Trophoblast cell (in vitro differentiated cells and primary cell): ENCODE measurements around the gene RAPGEF2.
A peak's percentile ranks its signal among the peaks of the same experiment; 100 is the strongest.
"Not testable (repeated sequence)": the region's sequence is repeated elsewhere in the genome, so short reads cannot be mapped to it uniquely, and the experiment has no call there.

Source experiments
- DNase-seq, 2 donors: peaks; one replicate each; pipeline ENCODE4 v3.0.0-alpha.2; 2016
- H2AFZ ChIP-seq: 2 replicates; pipeline ENCODE4 v1.6.1; 2013; ENCODE audit warnings: low read length, moderate library complexity, mild to moderate bottlenecking; ENCODE audit not compliant: insufficient read depth, poor library complexity
- H2AK5ac ChIP-seq: 2 replicates; pipeline ENCODE4 v1.6.1; 2013; ENCODE audit warnings: mild to moderate bottlenecking, low read length
- H2BK120ac ChIP-seq: 2 replicates; pipeline ENCODE4 v1.6.1; 2013; ENCODE audit warnings: low read length, mild to moderate bottlenecking, moderate library complexity; ENCODE audit not compliant: insufficient read depth, poor library complexity
- H2BK12ac ChIP-seq: 2 replicates; pipeline ENCODE4 v1.6.1; 2013; ENCODE audit warnings: mild to moderate bottlenecking, low read length, moderate library complexity
- H2BK5ac ChIP-seq: 2 replicates; pipeline ENCODE4 v1.6.1; 2013; ENCODE audit warnings: low read length, low read depth, moderate library complexity, mild to moderate bottlenecking; ENCODE audit not compliant: poor library complexity
- H3K14ac ChIP-seq: 2 replicates; pipeline ENCODE4 v1.6.1; 2013; ENCODE audit warnings: mild to moderate bottlenecking, low read length
- H3K18ac ChIP-seq: 2 replicates; pipeline ENCODE4 v1.6.1; 2013; ENCODE audit warnings: mild to moderate bottlenecking, low read length
- H3K23ac ChIP-seq: 2 replicates; pipeline ENCODE4 v1.6.1; 2013; ENCODE audit warnings: low read length
- H3K27ac ChIP-seq: 2 replicates; pipeline ENCODE4 v1.5.1; 2013; ENCODE audit warnings: low read depth, mild to moderate bottlenecking, inconsistent platforms, low read length, moderate library complexity
- H3K27me3 ChIP-seq: 2 replicates; pipeline ENCODE4 v1.6.1; 2013; ENCODE audit warnings: inconsistent platforms, mild to moderate bottlenecking, low read length, moderate library complexity; ENCODE audit not compliant: insufficient read depth
- H3K36me3 ChIP-seq, 2 experiments: 1 replicate in 1 of 2; 2 replicates in 1 of 2; pipeline ENCODE4 v1.6.1; 2013; ENCODE audit warnings: low read length in 2 of 2, mild to moderate bottlenecking in 2 of 2, moderate library complexity in 1 of 2; ENCODE audit not compliant: insufficient read depth in 2 of 2, control insufficient read depth in 1 of 2
- H3K4ac ChIP-seq: 2 replicates; pipeline ENCODE4 v1.6.1; 2013; ENCODE audit warnings: low read depth, mild to moderate bottlenecking, low read length, moderate library complexity
- H3K4me1 ChIP-seq, 2 experiments: 1 replicate in 1 of 2; 2 replicates in 1 of 2; pipeline ENCODE4 v1.6.1; 2013; ENCODE audit warnings: low read length in 2 of 2, mild to moderate bottlenecking in 2 of 2, moderate library complexity in 1 of 2; ENCODE audit not compliant: insufficient read depth in 2 of 2, control insufficient read depth in 1 of 2
- H3K4me2 ChIP-seq: 2 replicates; pipeline ENCODE4 v1.6.1; 2013; ENCODE audit warnings: inconsistent platforms, mild to moderate bottlenecking, low read length, moderate library complexity
- H3K4me3 ChIP-seq: 2 replicates; pipeline ENCODE4 v1.5.1; 2013; ENCODE audit warnings: mild to moderate bottlenecking, low read depth, low read length, inconsistent platforms
- H3K79me1 ChIP-seq: one replicate; pipeline ENCODE4 v1.6.1; 2013; ENCODE audit warnings: low read length
- H3K79me2 ChIP-seq: 2 replicates; pipeline ENCODE4 v1.6.1; 2013; ENCODE audit warnings: low read length, mild to moderate bottlenecking; ENCODE audit not compliant: control insufficient read depth, insufficient read depth, poor library complexity
- H3K9ac ChIP-seq: 2 replicates; pipeline ENCODE4 v1.6.1; 2013; ENCODE audit warnings: mild to moderate bottlenecking, low read length
- H3K9me3 ChIP-seq: 2 replicates; pipeline ENCODE4 v1.6.1; 2013; ENCODE audit warnings: low read depth, mild to moderate bottlenecking, control low read depth, inconsistent platforms, low read length; ENCODE audit not compliant: insufficient read depth
- H4K12ac ChIP-seq: 2 replicates; pipeline ENCODE4 v1.6.1; 2013; ENCODE audit warnings: low read depth, mild to moderate bottlenecking, low read length, moderate library complexity
- H4K8ac ChIP-seq: 2 replicates; pipeline ENCODE4 v1.6.1; 2013; ENCODE audit warnings: low read depth, mild to moderate bottlenecking, low read length, moderate library complexity
- H4K91ac ChIP-seq: one replicate; pipeline ENCODE4 v1.6.1; 2013; ENCODE audit warnings: low read depth, mild to moderate bottlenecking, low read length, moderate library complexity
- WGBS: extraction: QIAGEN DNeasy Blood & Tissue Kit; methylation state at CpG from one replicate; pipeline ENCODE4 v1.1.7; 2013; ENCODE audit warnings: missing lambda C conversion rate; ENCODE audit not compliant: insufficient read length, insufficient coverage; ENCODE audit errors: extremely low coverage; 5-methylcytosine and 5-hydroxymethylcytosine counted together

The RAPGEF2 gene

GRCh38 chr4:159159611-159160010 lies 56.7 kb downstream of the RAPGEF2 start:
- H3K4me3 ChIP-seq, result no peak overlapping the region
- H3K4me1 ChIP-seq, result no peaks in the 10 kb centered on the region
- no peak overlapping the region for H2AK5ac ChIP-seq
- H3K9ac ChIP-seq, result no peak overlapping the region
- no peak overlapping the region for H2BK12ac ChIP-seq
- no peak overlapping the region for H2BK5ac ChIP-seq
- no peak overlapping the region for H3K4ac ChIP-seq
- WGBS, result no CpG with 5 or more reads among the region's 2 CpGs
- no peaks in the 10 kb centered on the region for H3K27me3 ChIP-seq
- H3K18ac ChIP-seq, result no peak overlapping the region
- H3K27ac ChIP-seq, result no peak overlapping the region
- H3K79me2 ChIP-seq, result peaks cover 2% of the 10 kb centered on the region
- H3K36me3 ChIP-seq, result no peaks in the 10 kb centered on the region
- no peak overlapping the region for H2BK120ac ChIP-seq
- H4K8ac ChIP-seq, result no peak overlapping the region
- no peaks in the 10 kb centered on the region for H3K9me3 ChIP-seq
- no peaks in the 10 kb centered on the region for H3K79me1 ChIP-seq
- DNase-seq, result no peak
- no peak overlapping the region for H3K14ac ChIP-seq
- H3K23ac ChIP-seq, result no peak overlapping the region
- H2AFZ ChIP-seq, result no peak overlapping the region
- H4K91ac ChIP-seq, result no peak overlapping the region
- H4K12ac ChIP-seq, result no peak overlapping the region
- H3K4me2 ChIP-seq, result no peak overlapping the region

DNA sequence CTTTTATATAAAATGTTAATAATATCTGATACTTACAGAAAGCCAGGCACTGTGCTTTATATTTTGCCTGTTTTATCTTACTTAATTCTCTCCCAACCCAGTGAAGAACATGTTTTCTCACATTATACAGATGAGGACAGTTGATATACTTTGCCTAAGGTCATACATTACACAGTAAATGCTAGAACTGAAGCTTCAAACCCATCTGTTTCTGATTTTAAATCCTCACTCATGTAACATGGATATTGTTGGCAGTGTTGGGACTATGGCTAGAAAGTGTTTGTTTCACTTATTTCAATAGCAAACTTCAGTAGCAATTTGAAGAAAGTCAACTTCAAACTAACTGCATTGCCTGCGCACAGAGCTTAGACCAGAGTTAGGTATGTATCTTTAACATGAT lies 57.4 kb downstream of the RAPGEF2 start:
- Histone ChIP-seq H3K4me2 (no peak overlapping the region), H3K27me3 (no peaks in the 10 kb centered on the region), H3K23ac (no peak overlapping the region), H3K79me1 (no peaks in the 10 kb centered on the region), H3K27ac (no peak overlapping the region), H3K9me3 (no peaks in the 10 kb centered on the region), H4K12ac (no peak overlapping the region), H2BK12ac (no peak overlapping the region), H3K14ac (no peak overlapping the region), H2BK5ac (no peak overlapping the region), H2AFZ (no peak overlapping the region), H3K4me3 (no peak overlapping the region), H3K18ac (no peak overlapping the region), H3K79me2 (peaks cover 2% of the 10 kb centered on the region), H4K8ac (no peak overlapping the region), H3K36me3 (no peaks in the 10 kb centered on the region), H4K91ac (no peak overlapping the region), H2AK5ac (no peak overlapping the region), H3K4ac (no peak overlapping the region), H2BK120ac (no peak overlapping the region), H3K4me1 (no peaks in the 10 kb centered on the region), H3K9ac (no peak overlapping the region)
- DNase-seq, result peak in 1 of 2 donors; percentile 59
- no CpG with 5 or more reads among the region's 1 CpG for WGBS

DNA sequence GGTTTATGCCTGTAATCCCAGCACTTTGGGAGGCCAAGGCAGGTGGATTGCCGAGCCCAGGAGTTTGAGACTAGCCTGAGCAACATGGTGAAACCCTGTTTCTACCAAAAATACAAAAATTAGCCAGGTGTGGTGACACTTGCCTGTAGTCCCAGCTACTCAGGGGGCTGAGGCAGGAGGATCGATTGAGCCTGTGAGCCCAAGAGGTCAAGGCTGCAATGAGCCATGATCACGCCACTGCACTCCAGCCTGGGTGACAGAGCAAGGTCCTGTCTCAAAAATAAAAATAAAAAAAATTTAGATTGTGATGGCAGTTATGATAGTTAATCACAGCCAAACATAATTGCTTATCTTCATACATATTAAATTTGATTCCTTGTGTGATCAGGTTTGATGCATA lies 58.6 kb downstream of the RAPGEF2 start:
- H3K36me3 ChIP-seq, result not testable (repeated sequence)

GRCh38 chr4:159162576-159162975 lies 59.7 kb downstream of the RAPGEF2 start:
- Histone ChIP-seq H4K8ac (no peak overlapping the region), H3K79me1 (no peaks in the 10 kb centered on the region), H2AK5ac (no peak overlapping the region), H2BK120ac (no peak overlapping the region), H3K79me2 (peaks cover 5% of the 10 kb centered on the region), H3K9me3 (no peaks in the 10 kb centered on the region), H3K4ac (no peak overlapping the region), H3K36me3 (no peaks in the 10 kb centered on the region), H3K4me2 (no peak overlapping the region), H2AFZ (no peak overlapping the region), H4K91ac (no peak overlapping the region), H3K4me1 (no peaks in the 10 kb centered on the region), H3K14ac (no peak overlapping the region), H3K18ac (no peak overlapping the region), H3K27me3 (no peaks in the 10 kb centered on the region), H3K9ac (no peak overlapping the region), H3K23ac (no peak overlapping the region), H2BK12ac (no peak overlapping the region), H3K4me3 (no peak overlapping the region), H4K12ac (no peak overlapping the region), H2BK5ac (no peak overlapping the region), H3K27ac (no peak overlapping the region)
- peak in 1 of 2 donors; percentile 19 for DNase-seq
- no CpG with 5 or more reads among the region's 1 CpG for WGBS

More for the DNA sequence above, 58.6 kb downstream of the RAPGEF2 start:
- H3K27me3 ChIP-seq, H4K8ac ChIP-seq, DNase-seq, H4K91ac ChIP-seq, H3K4me3 ChIP-seq, H2AFZ ChIP-seq, H2BK120ac ChIP-seq, H4K12ac ChIP-seq, H2BK12ac ChIP-seq, H3K9me3 ChIP-seq, H3K14ac ChIP-seq, H3K79me2 ChIP-seq, H2BK5ac ChIP-seq, H3K23ac ChIP-seq, H3K18ac ChIP-seq, H3K27ac ChIP-seq, H3K9ac ChIP-seq, H2AK5ac ChIP-seq, H3K4me1 ChIP-seq, H3K79me1 ChIP-seq, H3K4me2 ChIP-seq: not testable (repeated sequence)
- peak overlapping the region; percentile 55 for H3K4ac ChIP-seq
- WGBS, result no CpG with 5 or more reads among the region's 3 CpGs
